AML-193 (cell line): ENCODE measurements around the gene OSBPL6.

Experiments used
- DNase-seq, 2 experiments: peaks; one replicate each; lab custom pipeline; 2025; lab: John Stamatoyannopoulos, UW

The OSBPL6 gene

GRCh38 chr2:178271629-178272333 is 77.5 kb downstream of the OSBPL6 start:
- no peak for DNase-seq

DNA sequence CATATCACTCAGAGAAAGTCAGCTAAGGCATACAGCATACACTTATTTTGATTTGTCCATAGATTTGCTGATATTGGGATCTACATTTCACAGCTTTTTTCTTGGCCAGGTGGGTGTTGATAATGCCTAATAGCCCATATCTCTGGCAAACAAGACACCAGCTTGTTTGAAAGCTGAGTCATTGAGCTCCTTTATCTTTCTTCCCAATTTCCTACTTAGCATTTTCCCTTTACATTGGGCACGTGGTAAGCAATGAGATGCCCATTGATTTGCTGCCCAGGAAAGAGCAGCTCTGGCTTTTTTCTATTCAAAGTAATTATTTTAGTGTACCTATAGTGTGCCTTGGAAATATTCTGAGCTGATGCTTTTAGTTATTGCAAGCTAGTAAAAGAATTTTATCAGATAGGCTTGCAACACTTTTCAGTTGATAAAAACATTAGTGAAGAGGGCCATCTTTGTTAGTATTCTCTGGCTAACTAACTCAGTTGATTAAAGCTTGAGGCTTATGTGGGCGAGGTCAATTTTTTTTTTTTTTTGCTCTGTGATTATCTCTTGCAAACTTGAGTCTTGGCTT is 79.6 kb downstream of the OSBPL6 start:
- DNase-seq, result no peak

DNA sequence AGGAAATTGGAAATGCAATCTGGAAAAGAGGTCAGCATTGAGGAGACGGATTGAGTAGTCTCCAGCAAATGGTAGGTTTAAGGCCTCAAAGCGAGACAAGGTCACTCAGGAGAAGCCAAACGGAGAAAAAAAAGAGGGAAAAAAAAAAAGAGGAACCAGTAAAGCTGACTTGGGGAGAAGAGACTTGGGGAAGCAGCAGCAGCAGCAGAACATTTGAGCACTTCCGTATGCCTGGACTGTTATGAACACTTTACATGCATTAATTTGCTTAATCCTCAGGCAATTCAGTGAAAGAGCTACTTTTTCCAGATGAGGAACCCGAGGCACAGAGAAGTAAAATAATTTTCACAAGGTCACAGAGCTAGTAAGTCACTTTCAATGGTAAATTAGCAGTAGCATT is 81.3 kb downstream of the OSBPL6 start:
- no peak for DNase-seq

GRCh38 chr2:178277741-178278197 is 83.5 kb downstream of the OSBPL6 start:
- no peak for DNase-seq

GRCh38 chr2:178279142-178279541 is 84.8 kb downstream of the OSBPL6 start:
- no peak for DNase-seq

GRCh38 chr2:178279636-178280035 is 85.3 kb downstream of the OSBPL6 start:
- DNase-seq, result no peak

GRCh38 chr2:178280244-178280852 is 86.0 kb downstream of the OSBPL6 start:
- peak; percentile 56 to 73 for DNase-seq

GRCh38 chr2:178282075-178282815 is 87.9 kb downstream of the OSBPL6 start:
- peak in 1 of 2 experiments; percentile 15 for DNase-seq

- no peak for DNase-seq
Observed at GRCh38 chr2:178283341-178283918, 89.1 kb downstream of the OSBPL6 start.

DNA sequence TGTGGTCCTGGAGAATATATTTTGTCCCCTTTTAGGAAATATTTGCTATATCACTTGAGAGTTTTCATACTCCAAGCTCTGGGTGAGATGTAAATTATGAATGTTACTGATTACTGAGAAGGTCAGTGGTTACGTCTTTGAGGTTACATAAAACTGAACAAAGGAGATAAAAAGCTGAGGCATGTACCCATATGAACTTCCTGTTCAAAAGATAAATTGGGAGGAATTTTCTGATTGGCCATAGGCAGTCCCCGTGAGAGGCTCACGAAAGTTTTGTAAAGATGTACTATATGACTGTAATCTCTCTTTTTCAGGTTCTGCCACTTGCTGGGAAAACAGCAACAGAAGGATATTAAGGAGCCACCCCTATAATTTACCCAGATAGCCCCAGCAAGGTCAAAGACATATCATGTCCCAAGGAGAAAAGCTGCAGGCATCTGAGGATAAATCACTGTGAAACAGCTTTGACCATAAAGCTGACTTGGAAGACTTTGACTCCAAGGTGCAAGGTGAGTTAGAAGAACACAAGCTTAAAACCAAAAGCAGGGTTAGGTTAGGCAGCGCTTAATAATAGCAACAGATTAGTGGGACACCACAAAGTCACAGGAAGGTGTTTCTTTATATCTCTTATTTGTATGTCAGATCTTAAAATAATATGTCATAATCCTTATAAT is 90.4 kb downstream of the OSBPL6 start:
- DNase-seq, result no peak

DNA sequence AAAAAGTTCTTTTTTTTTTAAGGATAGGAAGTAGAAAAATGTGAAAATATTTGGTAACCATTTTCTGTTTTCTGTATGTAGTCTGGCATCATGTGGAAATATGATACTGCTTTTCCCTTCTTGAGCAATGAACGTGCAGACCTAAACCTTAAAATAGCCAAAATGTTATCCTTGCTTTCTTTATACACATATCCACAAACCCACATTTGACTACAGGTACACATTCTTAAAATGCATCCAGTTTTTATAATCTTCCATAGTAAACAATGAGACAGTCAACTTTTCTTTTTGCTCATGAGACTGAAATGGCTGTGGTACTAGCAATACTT is 90.9 kb downstream of the OSBPL6 start:
- DNase-seq, result no peak

- no peak for DNase-seq
Observed at GRCh38 chr2:178286636-178287035, 92.3 kb downstream of the OSBPL6 start.

DNA sequence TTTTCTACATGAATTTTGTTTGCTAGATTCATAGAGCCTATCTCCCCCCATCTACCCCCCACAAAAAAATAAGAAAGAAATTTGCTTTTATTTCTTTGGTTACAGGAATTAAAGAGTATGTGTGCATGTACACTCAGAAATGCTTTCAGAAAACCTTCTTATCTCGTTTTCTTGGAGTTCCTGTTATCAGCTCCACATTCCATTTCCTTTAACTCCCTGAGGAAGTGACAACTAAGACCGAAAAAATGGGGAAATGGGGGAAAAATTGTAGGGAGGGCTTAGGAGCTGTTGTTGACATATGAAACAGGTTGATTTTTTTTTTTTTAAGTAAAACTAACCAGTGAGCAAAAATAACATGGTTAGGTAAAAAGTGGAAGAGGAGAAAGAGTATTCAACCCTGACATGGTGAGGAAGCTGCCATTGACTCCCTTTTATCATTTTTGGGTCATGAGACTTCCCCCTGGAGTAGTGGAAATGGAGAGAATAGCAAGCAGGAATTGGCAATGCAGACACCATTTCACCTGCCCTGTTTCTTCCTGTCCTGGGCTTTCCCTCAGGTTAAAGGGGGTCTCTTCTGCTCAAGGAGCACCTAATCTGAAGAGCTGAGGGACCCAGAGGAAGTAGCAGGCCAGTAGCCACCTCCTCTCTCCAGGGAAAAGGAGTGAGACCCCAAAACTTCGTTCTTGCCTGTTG is 93.5 kb downstream of the OSBPL6 start:
- no peak for DNase-seq

GRCh38 chr2:178291703-178292102 is 97.4 kb downstream of the OSBPL6 start:
- no peak for DNase-seq

DNA sequence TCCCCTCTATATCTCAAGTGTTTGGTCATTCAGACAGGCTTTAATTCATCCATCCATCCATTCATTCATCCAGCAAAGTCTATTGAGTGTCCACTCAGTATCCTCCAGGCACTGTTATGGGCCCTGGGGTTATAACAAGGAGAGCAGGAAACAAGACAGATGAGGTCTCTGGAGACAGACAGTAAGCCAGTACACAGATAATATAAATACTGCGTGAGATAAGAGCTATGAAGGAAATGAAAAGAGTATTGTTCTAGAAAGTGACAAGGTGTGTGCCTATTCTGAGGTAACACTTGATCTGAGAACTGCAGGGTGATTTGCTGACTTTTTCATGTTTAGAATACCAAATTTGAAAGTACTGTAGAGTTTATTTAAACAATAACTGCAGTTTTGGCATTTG is 98.3 kb downstream of the OSBPL6 start:
- DNase-seq, result no peak

DNA sequence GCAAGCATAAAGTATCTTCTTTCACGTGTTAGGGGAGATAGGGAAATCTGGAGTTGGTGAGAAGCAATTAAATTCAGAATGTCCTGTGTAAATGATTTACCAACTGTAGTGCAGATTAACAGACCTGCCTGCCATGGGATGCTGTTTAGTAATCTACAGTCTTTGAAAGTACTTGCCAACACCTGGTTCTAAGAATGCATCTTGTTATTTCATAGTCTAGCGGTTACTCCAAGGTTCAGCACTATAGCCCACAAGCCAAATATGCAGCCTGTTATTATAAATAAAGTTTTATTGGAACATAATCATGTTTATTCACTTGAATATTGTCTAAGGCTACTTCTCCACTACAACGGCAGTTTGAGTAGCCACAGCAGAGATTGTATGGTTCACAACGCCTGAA is 100.8 kb downstream of the OSBPL6 start:
- DNase-seq, result no peak

GRCh38 chr2:178295906-178296305 is 101.6 kb downstream of the OSBPL6 start:
- no peak for DNase-seq

DNA sequence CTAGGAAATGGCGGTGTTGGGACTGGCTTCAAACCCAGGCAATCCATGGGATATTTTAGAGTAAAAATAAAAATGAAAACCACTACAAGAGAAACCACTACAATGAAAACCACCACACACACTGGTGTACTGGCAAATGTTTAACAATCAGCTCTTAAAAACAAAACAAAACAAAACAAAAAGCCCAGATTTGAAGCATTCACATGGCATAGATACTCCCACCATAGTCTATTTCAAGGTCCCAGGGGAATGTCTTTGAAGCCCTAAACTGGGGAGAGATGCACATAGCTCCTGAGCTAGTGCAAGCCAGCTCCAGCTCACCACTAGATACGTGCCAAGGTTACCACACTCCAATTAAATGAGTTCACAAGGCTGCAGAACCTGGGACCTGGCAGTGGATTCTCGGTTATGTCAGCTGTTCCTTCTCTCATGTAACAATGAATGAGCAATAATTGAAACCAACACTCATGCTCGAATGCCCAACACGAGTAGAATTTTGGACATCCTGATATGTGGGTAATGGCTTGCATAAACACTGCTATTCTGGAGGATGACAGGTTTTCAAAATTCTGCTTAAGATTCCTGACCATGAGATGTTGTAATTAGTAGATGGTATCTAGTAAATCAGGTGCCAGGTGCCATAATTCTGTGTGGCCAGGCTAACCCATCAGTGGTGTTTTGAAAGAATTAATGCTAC is 102.2 kb downstream of the OSBPL6 start:
- no peak for DNase-seq

DNA sequence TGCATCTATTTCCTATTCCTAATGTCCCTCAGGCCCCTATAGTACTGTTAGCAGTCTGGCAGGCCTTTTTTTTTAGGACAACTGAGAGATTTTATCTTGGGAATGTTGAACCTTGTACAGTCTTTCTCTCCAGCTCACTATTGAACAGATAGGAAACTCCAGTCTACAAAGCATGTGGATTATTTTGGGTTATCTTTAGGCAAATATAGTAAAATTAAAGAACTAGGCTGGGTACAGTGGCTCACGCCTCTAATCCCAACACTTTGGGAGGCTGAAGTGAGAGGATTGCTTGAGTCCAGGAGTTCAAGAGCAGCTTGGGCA is 102.7 kb downstream of the OSBPL6 start:
- DNase-seq, result no peak

- DNase-seq, result peak; percentile 25 to 28
Observed at GRCh38 chr2:178298785-178299212, 104.5 kb downstream of the OSBPL6 start.
